ENCODE data around the gene DACH1.

DACH1 gene

DNA sequence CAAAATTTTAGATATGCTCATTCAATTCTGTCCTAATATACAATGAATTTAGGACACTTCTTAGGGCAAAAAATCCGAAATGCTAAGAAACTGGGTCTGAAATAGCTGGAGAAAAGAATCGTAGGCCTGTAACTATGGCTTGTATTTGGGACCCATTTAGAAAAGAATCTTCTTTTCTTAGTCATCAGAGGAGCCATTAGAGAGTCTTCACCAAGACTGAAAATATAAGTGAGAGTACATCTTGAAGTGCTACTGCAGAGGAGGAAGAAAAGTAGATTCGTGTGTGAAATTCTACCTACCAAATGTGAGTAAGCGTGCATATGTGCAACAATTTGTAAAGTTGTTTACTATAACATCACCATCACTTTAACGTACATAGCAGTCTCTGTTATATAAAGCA is 8.8 kb upstream of the DACH1 start:
- ATAC-seq (replicated peaks) (no peak), DNase-seq (no peak)
- Mint-ChIP-seq H3K27me3 (no peaks in the 10 kb centered on the region), H3K4me1 (ENCODE audit: low read depth in 2 of 2) (no peaks in the 10 kb centered on the region), H3K9me3 (peaks cover 6 to 11% of the 10 kb centered on the region in 2 donors), H3K27ac (no peak overlapping the region), H3K4me3 (no peak overlapping the region), H3K36me3 (ENCODE audit: insufficient read depth) (no peaks in the 10 kb centered on the region)

DNA sequence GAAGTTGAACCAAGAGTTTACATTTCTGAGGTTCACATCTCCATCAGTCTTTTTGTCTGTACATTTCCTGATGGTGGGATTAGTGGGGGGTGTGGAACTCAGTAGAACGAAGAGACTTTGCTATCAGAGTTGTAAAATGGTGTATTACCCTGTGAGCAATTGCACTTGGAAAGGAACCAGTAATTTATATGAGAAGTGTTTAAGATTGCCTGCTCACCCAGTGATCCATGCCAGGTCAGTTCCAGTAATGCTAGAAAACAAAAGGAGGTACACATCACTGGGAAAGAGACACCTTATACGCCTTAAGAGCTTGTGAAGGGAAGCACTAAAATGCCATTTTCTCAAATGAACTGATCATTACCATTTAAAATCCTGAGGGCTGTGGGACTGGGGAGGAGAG is 7.5 kb upstream of the DACH1 start:
- Mint-ChIP-seq H3K36me3 (ENCODE audit: insufficient read depth) (no peaks in the 10 kb centered on the region), H3K27ac (no peak overlapping the region), H3K4me1 (ENCODE audit: low read depth in 2 of 2) (no peaks in the 10 kb centered on the region), H3K9me3 (peaks cover 6 to 13% of the 10 kb centered on the region in 2 donors), H3K4me3 (no peak overlapping the region), H3K27me3 (peaks cover 0 to 6% of the 10 kb centered on the region in 2 donors)
- DNase-seq (no peak), ATAC-seq (replicated peaks) (no peak)

DNA sequence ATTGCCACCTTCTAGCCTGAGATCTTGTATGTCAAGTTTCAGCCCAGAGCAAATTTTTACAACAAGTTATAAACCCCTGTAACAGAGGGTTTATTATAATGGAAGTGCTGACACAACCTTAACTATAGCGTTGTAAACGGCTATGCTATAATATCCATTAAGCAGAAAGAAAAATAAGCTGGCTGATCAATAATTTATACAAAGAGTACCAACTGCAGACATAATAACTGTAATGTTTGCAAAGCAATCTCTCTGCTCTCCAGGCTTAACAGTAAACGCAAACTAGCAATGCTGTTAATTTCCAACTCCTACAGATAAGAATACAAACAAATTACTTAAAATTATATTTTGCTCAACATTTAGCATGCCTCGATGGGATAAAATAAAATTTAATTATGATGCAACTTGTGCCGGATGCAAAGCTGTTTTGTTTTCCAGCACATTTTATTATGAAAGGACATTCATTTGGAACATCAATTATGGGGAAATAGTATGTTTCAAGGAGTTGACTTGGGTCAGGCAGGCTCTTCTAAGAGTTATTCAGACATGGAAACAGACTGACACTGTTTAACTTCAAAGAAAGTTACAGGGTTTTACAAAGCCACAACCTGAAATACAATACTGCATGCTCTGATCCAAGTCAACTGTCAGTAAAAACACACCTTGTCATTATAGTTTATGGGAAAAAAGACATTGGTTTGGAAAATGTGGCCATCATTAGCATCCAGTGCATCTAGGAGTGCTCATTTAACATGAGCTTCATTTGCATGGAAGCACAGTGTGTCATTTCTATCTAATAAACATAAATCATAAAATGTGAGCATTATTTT is 6.6 kb upstream of the DACH1 start:
- H3K27ac Mint-ChIP-seq, result no peak overlapping the region
- peaks cover 6 to 13% of the 10 kb centered on the region in 2 donors for H3K9me3 Mint-ChIP-seq
- no peaks in the 10 kb centered on the region for H3K4me1 Mint-ChIP-seq (ENCODE audit: low read depth in 2 of 2)
- DNase-seq (no peak), ATAC-seq (replicated peaks) (no peak)
- no peak overlapping the region for H3K4me3 Mint-ChIP-seq
- H3K27me3 Mint-ChIP-seq, result peaks cover 0 to 12% of the 10 kb centered on the region in 2 donors
- no peaks in the 10 kb centered on the region for H3K36me3 Mint-ChIP-seq (ENCODE audit: insufficient read depth)

DNA sequence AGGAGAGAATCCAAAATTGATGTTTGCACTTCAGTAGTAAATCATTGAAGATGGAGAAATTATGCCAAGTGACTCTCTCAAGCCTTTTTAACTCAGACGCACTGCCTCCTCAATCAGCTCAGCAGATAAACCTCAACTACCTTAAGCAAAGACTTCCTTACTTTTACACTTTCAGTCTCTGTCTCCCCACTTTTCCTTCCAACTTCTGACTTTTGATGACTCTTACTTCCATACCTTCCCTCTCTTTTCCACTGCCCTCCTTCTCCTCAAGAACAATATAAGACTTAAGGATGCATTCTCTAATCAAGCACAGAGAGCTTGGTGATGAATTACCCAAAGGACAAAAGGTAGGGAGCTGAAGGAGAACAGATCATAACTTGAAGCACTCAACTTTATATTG is 4.8 kb upstream of the DACH1 start:
- Mint-ChIP-seq H3K9me3 (peaks cover 0 to 10% of the 10 kb centered on the region in 2 donors), H3K27me3 (peaks cover 7 to 19% of the 10 kb centered on the region in 2 donors), H3K27ac (no peak overlapping the region), H3K36me3 (ENCODE audit: insufficient read depth) (no peaks in the 10 kb centered on the region), H3K4me1 (ENCODE audit: low read depth in 2 of 2) (peaks cover 3% of the 10 kb centered on the region in 2 donors), H3K4me3 (no peak overlapping the region)
- DNase-seq, result no peak
- ATAC-seq (replicated peaks), result no peak

DNA sequence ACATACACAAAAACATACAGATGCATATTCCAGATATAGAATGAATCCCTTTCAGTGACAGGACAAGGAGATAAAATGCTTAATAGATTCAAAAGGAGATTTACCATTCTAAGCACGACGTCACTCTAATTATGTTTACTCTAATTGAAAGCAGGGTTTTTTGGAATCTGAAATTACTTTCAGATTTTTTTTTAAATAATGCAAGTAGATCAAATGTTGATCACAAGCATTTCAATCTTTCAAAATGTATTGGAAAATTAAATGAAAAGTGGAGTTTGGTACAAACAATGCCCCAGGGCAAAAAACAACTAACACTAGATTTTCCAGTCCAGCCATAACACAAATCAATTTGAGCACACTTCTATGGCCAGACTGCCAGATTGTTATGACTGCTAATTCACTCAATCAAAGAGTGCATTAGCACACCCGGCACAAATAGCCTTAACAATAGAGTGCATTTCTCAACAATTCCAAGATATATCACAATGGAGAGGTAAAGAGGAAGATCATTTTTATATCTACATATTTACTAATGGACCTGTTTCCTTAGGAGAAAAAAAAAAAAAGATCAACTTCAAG is 4.3 kb upstream of the DACH1 start:
- DNase-seq (no peak), ATAC-seq (replicated peaks) (no peak)
- Mint-ChIP-seq H3K27ac (no peak overlapping the region), H3K27me3 (peaks cover 11 to 25% of the 10 kb centered on the region in 2 donors), H3K9me3 (peaks cover 0 to 7% of the 10 kb centered on the region in 2 donors), H3K4me1 (ENCODE audit: low read depth in 2 of 2) (peaks cover 3% of the 10 kb centered on the region in 2 donors), H3K36me3 (ENCODE audit: insufficient read depth) (no peaks in the 10 kb centered on the region), H3K4me3 (no peak overlapping the region)

DNA sequence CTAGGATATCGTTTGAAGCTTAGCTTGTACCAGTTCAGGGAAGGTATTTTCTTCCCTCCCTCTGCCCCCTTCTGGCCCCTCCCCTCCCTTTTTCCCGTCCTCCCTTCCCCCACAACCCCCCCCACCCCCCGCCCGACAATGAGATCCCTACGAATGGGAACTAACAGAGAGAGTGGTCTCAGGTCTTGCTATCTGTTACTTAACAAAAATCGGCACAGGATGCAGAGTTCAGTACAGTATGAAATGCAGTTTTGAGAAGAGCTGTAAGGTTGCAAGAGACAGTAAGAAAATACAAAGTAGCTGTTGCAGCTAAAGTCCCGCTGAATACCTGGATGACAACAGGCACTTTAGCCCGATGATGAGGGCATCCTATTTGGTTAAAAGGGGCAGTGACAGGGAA is 3.1 kb upstream of the DACH1 start:
- ATAC-seq (replicated peaks) (no peak), DNase-seq (no peak)
- H3K27ac Mint-ChIP-seq, result no peak overlapping the region
- no peak overlapping the region for H3K4me3 Mint-ChIP-seq
- peaks cover 0 to 7% of the 10 kb centered on the region in 2 donors for H3K9me3 Mint-ChIP-seq
- no peaks in the 10 kb centered on the region for H3K36me3 Mint-ChIP-seq (ENCODE audit: insufficient read depth)
- peaks cover 11 to 30% of the 10 kb centered on the region in 2 donors for H3K27me3 Mint-ChIP-seq
- peaks cover 3% of the 10 kb centered on the region in 2 donors for H3K4me1 Mint-ChIP-seq (ENCODE audit: low read depth in 2 of 2)

DNA sequence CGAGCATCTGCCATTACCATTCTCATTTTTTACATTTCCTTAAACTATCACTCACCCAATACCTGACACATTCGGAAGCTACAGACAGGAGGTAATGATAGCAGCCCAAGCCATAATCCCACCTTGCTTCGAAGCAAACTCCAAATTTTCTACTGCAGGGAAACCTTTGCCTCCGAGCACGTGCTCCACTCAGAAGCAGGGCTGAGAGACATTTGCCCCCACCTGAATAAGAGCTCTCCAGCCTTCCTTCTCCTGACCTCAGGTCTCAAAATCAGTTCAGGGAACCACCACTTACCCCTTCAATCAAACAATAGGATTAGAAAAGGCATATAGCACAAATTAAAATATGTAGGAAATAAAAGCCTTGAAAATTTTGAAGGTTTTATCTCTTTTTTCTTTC is 2.3 kb upstream of the DACH1 start:
- DNase-seq (no peak), ATAC-seq (replicated peaks) (no peak)
- H3K36me3 Mint-ChIP-seq (ENCODE audit: insufficient read depth), result peaks cover 4% of the 10 kb centered on the region
- H3K27ac Mint-ChIP-seq, result no peak overlapping the region
- peaks cover 19 to 38% of the 10 kb centered on the region in 2 donors for H3K27me3 Mint-ChIP-seq
- H3K4me3 Mint-ChIP-seq, result no peak overlapping the region
- H3K4me1 Mint-ChIP-seq (ENCODE audit: low read depth in 2 of 2), result peaks cover 3% of the 10 kb centered on the region in 2 donors
- H3K9me3 Mint-ChIP-seq, result peaks cover 0 to 8% of the 10 kb centered on the region in 2 donors

DNA sequence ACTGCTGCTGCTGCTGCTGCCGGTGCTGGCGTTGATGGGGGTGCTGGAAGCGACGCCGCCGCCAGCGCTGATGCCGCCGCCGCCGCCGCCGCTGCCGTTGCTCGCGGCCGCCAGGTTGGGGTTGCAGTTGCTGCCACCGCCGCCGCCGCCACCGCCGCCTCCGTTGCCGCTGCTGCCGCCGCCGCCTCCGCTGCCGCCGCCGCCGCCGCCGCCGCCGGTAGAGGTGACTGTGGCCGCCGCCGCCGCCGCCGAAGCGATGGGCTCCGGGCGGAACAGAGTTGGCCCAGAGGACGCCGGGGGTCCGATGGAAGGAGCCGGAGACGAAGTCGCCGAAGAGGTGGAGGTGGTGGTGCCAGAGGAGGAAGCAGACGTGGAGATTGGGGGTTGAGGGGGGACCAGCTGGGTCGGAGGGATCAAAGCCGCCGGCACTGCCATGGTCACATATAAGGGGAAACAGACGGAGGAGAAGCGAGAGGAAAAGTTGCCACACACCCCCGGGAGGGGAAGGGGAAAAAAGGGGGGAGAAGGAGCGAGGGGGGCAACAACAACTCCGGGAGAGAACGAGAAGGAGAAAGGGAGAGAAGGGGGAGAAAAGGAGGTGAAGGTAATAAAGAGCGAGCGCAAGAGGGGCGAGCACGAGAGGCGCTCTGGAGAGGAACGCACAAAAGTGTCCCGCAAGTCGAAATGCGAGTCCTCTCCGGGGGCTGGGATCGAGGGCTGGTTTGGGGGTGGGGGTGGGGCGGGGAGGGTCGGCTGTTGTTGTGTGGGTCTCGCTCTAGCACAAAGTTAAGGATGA is 471 bp downstream of the DACH1 start:
- H3K27me3 Mint-ChIP-seq, result peaks cover 30 to 45% of the 10 kb centered on the region in 2 donors
- H3K4me1 Mint-ChIP-seq (ENCODE audit: low read depth in 2 of 2), result peaks cover 3% of the 10 kb centered on the region in 2 donors
- H3K9me3 Mint-ChIP-seq, result peaks cover 0 to 11% of the 10 kb centered on the region in 2 donors
- peaks cover 4% of the 10 kb centered on the region for H3K36me3 Mint-ChIP-seq (ENCODE audit: insufficient read depth)
- no peak for ATAC-seq (replicated peaks)
- DNase-seq, result no peak
- peak overlapping the region; percentile 43 to 52 for H3K4me3 Mint-ChIP-seq
- H3K27ac Mint-ChIP-seq, result no peak overlapping the region

DNA sequence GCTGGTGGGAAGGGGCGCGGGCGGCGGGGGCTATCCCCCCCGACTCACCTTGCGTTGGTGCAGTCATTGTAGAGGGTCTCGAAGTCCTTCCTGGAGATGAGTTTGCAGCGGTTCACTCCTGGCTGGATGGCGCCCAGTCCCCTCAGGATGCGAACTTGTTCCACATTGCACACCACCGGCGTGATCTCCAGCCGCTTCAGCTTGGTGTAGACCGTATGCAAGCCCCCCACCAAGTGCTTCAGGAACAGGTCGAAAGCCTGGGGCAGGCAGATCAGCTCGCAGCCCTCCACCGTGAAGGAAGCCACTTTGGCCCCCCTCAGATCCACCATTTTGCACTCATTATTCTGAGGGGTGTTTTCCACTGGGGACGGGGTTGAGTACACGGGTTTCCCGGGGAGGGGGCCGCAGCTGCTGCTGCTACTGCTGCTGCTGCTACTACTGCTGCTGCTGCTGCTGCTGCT is 1.1 kb downstream of the DACH1 start:
- Mint-ChIP-seq H3K27ac (no peak overlapping the region), H3K36me3 (ENCODE audit: insufficient read depth) (peaks cover 4% of the 10 kb centered on the region), H3K27me3 (peaks cover 30 to 45% of the 10 kb centered on the region in 2 donors), H3K4me1 (ENCODE audit: low read depth in 2 of 2) (peaks cover 3% of the 10 kb centered on the region in 2 donors), H3K9me3 (peaks cover 0 to 11% of the 10 kb centered on the region in 2 donors), H3K4me3 (no peak overlapping the region)
- DNase-seq, result no peak
- no peak for ATAC-seq (replicated peaks)

DNA sequence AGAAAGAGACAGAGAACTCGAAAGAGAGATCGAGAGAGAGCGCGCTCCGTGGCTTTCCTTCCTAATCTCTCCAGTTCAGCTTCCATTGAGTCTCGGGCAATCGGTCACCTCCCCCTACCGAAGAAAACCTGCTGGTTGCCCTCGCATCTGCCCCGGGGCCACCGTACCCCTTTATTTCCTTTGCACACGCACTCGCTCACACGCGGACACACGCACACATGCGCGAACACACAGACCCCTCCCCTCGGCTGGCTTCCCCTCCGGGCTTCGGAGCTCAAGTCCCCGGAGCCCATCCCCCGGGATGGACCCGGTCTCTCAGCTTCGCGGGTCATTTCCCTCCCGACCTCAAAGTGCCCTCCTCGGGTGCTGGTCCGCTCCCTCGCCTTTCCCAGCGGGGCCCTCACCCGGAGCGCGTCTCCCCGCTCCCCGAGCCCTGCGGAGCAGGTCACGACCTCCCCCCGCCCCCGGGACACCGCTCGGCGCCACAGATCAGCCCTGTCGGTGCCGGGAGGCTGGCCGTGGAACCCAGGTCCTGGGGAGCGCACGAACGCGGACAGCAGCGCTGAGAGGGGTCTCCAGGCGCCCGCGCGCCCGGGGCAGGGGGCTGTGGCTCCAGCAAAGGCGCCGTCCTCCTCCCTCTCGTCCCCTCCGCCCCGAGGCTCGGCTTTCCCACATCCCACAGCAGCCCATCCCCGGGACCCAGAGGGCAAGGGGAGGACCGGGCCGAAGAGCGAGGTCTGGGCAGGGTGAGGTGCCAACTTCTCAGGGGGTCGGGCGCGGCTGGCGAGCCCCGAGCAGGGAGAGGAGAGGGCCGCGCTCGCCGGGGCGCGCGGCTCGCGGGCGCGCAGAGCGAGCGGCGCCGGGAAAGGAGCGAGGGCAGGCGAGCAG is 1.8 kb downstream of the DACH1 start:
- H3K4me3 Mint-ChIP-seq, result peak overlapping the region; percentile 14 to 53
- peaks cover 0 to 12% of the 10 kb centered on the region in 2 donors for H3K9me3 Mint-ChIP-seq
- no peak overlapping the region for H3K27ac Mint-ChIP-seq
- peaks cover 30 to 45% of the 10 kb centered on the region in 2 donors for H3K27me3 Mint-ChIP-seq
- ATAC-seq (replicated peaks), result no peak
- H3K36me3 Mint-ChIP-seq (ENCODE audit: insufficient read depth), result peaks cover 4% of the 10 kb centered on the region
- DNase-seq, result no peak
- peaks cover 3% of the 10 kb centered on the region in 2 donors for H3K4me1 Mint-ChIP-seq (ENCODE audit: low read depth in 2 of 2)

DNA sequence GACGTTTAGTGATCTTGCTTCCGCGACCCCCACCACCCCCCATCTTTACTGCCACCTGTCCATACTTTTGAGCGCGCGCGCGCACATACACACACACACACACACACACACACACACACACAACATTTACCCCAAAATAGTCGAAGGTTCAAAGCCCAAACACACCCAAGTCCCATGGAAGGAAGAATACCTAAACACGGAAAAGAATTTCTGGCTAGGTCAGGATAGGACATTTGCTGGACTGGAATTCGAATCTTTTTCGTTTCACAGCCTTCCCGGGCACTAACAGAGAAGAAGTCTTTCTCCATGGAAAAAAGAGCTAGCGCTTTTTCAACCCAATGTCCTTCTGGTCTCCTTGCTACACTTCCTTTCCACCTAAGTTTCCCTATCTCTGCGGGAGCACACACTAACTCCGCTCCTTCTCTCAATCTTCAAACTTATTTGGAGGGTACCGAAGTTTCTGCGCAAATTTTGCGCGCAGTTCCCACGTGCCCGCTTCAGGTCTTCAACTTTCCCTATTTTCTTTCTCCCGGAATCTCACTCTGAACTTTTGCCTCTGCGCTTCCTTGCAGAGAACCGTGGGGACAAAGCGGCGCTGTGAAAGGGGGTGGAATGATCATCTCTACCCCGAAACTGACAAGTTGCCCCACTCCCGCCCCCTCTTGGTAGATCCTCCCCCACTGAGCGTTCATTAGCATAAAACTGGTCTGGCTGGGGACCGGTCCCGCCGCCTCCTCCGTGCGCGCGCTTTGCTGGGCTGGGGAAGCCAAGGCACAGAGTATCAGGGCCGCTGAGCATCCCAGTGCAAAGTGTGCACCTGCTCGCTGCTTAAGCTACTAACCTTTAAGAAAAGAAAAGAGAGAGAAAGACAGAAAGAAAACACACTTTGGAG is 2.7 kb downstream of the DACH1 start:
- Mint-ChIP-seq H3K4me3 (peak overlapping the region in 1 of 2 donors; percentile 53), H3K27me3 (peaks cover 30 to 39% of the 10 kb centered on the region in 2 donors), H3K36me3 (ENCODE audit: insufficient read depth) (peaks cover 4% of the 10 kb centered on the region), H3K9me3 (peaks cover 0 to 8% of the 10 kb centered on the region in 2 donors), H3K27ac (no peak overlapping the region), H3K4me1 (ENCODE audit: low read depth in 2 of 2) (peaks cover 3% of the 10 kb centered on the region in 2 donors)
- ATAC-seq (replicated peaks) (no peak), DNase-seq (no peak)

Data from effector memory CD8-positive, alpha-beta T cell (primary cell).